Upper lobe of left lung (tissue), 4 donors: ENCODE measurements around the gene IQCN.

Source experiments
- EP300 ChIP-seq, 4 donors: sonication (generic); formaldehyde crosslinking; IDR thresholded peaks; one replicate each; pipeline ENCODE4 v1.5.1; 2017; ENCODE audit warnings: antibody characterized with exemption in 4 of 4, control low read depth in 2 of 4
- POLR2A ChIP-seq, 4 donors: fragments of 450-650 bp; IDR thresholded peaks; one replicate each; pipeline ENCODE4 v1.5.1; 2016 to 2017; ENCODE audit warnings: antibody characterized with exemption in 4 of 4, mild to moderate bottlenecking in 2 of 4
- POLR2AphosphoS5 ChIP-seq, 2 donors: sonication (generic); formaldehyde crosslinking; IDR thresholded peaks; one replicate each; pipeline ENCODE4 v1.5.1; 2017; ENCODE audit warnings: antibody characterized with exemption in 2 of 2
- TF ChIP-seq, protein P1 (sequence below), 6 experiments: fragments of 450-650 bp in 4 of 6; fragments of 200-600 bp in 2 of 6; sonication (generic) in 2 of 6; IDR thresholded peaks; one replicate each; pipeline ENCODE4 v1.5.1; 2016 to 2019; ENCODE audit warnings: antibody characterized with exemption in 6 of 6

DNA sequence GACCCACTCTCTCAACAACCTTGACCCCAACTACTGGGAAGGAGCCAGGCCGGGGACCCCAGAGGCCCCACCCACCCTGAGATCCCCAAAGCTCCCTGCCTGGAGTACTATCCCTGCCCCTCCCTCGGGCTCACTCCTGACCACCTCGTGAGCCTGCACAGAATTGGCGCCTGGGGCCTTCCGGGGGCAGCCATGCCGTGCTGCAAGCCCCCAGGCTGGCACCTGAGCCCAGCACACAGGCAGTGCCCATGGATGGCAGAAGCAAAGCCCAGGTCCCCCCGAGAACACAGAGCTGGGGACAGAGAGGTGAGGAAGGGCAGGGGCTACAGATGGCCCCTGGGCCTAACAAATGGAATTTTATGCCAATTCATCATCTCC, 34.7 kb upstream of the IQCN start:
- TF ChIP-seq, protein P1, sequence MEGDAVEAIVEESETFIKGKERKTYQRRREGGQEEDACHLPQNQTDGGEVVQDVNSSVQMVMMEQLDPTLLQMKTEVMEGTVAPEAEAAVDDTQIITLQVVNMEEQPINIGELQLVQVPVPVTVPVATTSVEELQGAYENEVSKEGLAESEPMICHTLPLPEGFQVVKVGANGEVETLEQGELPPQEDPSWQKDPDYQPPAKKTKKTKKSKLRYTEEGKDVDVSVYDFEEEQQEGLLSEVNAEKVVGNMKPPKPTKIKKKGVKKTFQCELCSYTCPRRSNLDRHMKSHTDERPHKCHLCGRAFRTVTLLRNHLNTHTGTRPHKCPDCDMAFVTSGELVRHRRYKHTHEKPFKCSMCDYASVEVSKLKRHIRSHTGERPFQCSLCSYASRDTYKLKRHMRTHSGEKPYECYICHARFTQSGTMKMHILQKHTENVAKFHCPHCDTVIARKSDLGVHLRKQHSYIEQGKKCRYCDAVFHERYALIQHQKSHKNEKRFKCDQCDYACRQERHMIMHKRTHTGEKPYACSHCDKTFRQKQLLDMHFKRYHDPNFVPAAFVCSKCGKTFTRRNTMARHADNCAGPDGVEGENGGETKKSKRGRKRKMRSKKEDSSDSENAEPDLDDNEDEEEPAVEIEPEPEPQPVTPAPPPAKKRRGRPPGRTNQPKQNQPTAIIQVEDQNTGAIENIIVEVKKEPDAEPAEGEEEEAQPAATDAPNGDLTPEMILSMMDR (IDR thresholded peaks at IDR 0.05), result no peak
- no peak for TF ChIP-seq POLR2AphosphoS5 (IDR thresholded peaks at IDR 0.05)
- TF ChIP-seq EP300 (IDR thresholded peaks at IDR 0.05), result no peak
- no peak for TF ChIP-seq POLR2A (IDR thresholded peaks at IDR 0.05)
